ENCODE data around the gene SF3A1.

GRCh38 chr22:30294066-30294465 lies 62.6 kb downstream of the SF3A1 start:
- no peak for TF ChIP-seq POLR2AphosphoS5 (IDR thresholded peaks at IDR 0.05; ENCODE audit: low read depth, low read length)
- TF ChIP-seq POLR2A (IDR thresholded peaks at IDR 0.05; ENCODE audit: low read depth, low read length) = no peak
- no peak for TF ChIP-seq TAF1 (IDR thresholded peaks at IDR 0.05; ENCODE audit: low read depth, low read length)
- TF ChIP-seq SPI1 (IDR thresholded peaks at IDR 0.05; ENCODE audit: low read depth, low read length) = no peak
- no peak for TF ChIP-seq POU2F2 (IDR thresholded peaks at IDR 0.05; ENCODE audit: low read depth, low read length)
